Inflammatory macrophage treated with lipopolysaccharide for 1 hour (primary cell): ENCODE measurements around the gene CACNA1D.

Experiments used
- DNase-seq, 2 donors: peaks; one replicate each; pipeline ENCODE4 v3.0.0-alpha.2; 2020 to 2022

CACNA1D gene

DNA sequence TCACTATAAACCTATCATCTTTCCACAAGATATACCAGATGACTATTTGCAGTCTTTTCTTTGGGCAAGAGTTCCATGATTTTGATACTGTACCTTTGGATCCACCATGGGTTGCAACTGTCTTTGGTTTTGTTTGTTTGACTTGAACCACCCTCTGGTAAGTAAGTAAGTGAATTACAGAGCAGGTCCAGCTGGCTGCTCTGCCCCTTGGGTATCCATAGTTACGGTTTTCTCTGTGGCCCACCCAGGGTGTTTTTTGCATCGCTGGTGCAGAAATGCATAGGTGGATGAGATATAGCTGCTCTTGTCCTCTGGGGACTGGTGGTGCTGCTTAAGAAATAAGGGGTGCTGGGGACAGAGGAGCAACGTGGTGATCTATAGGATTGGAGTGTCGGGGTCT is 318.0 kb downstream of the CACNA1D start:
- DNase-seq, result no peak

DNA sequence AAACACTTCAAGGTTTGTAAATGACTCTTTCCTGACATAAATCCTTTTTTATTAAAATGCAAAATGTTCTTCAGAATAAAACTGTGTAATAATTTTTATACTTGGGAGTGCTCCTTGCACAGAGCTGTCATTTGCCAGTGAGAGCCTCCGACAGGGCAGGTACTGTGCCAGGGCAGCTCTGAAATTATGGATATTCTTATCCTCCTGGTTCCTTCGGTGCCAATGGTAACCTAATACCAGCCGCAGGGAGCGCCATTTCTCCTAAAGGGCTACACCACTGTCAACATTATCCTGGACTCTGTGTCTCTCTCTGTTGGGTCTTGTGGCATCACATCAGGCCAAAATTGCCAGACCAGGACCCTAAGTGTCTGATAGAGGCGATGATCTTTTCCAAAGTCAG is 318.8 kb downstream of the CACNA1D start:
- DNase-seq, result no peak

DNA sequence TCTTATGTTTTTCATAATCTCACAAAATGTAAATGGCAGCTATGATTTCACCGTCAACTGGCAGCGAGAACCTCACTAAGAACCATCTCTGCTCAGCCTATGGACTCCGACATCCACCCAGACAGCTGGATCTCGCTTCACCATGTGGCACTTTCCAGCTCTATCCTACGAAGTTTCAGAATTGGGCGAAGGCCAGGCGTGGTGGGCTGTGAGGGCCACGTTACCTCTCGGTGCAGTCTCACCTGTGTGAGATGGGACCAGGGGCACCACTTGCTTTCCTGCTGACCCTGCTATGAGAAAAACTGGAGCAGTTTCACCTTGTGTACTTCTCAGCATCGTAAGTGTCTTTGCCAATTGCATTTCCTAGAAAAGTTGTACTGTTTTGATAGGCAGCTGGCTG is 319.5 kb downstream of the CACNA1D start:
- no peak for DNase-seq

DNA sequence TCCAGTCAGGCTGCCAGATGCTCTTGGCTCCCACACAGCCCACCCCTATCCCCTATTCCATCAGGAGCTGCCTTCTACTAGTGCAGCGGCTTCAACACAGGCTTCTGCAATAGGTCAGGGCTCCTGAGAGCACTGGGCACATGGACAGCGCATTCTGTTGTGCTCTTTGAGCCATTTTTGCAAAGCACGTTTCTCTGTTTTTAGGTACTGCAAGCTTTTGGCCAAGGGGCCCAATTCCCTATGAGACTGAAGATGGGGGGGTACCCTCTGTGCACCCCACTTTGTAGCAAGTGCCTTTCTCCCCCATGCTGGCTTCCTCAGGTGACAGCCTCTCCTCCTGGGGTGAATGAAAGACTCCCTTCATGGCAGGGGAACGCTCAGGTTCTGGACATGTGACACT is 320.7 kb downstream of the CACNA1D start:
- DNase-seq, result no peak

DNA sequence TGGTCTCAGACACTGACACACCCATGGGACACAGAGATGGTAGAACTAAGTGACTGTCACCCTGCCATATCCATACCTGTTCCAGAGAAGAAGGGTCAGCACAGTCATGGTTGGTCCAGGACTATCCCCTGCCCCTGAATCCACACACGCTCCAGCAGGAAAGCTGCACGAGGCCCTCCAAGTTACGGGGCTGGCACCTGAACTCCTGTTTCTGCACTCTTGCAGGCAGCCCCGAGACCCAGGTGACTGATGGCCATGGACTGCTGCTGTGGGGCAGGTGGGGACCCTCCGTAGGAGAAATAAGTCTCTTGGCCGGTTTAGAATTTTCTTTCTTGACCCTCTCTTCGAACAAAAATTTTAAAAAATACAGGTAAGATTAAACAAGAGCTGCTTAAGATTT is 321.2 kb downstream of the CACNA1D start:
- no peak for DNase-seq

DNA sequence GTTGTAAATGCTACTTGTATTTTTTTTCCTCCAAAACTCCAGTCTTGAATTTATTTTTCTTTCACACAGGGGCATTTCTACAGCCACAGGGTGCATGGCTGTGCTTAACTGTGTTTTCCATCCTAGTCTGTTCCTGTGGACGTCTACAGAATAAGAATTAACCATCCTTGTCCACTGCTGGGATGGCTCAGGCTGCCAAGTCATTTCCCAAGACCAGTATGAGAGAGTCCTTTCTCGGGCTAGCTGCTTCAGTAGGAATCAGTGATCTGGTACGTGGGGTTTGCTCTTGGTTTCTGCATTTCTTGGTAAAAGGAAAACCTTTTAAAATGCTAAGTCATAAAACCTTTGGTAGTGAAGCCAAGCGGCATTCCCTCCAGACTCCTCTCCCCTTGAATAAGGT is 322.0 kb downstream of the CACNA1D start:
- no peak for DNase-seq

DNA sequence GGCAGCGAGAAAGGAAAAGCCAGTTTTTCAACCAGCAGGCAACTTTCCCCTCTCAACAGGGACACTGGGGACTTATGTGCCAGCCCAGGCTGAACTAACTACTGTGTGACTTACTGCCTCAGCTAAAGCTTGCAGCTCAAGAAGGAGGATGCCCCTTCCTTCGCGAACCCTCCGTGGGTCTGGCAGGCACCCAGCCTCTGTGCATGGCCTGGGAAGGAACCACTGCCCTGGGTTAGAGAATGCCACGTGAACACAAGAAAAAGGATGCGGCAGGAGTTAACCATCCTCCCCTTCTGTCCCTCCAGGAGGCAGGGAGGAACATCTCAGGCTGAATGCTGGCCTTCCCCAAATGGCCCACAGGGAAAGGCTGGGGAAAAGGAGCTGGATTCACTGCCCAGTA is 322.8 kb downstream of the CACNA1D start:
- DNase-seq, result no peak

DNA sequence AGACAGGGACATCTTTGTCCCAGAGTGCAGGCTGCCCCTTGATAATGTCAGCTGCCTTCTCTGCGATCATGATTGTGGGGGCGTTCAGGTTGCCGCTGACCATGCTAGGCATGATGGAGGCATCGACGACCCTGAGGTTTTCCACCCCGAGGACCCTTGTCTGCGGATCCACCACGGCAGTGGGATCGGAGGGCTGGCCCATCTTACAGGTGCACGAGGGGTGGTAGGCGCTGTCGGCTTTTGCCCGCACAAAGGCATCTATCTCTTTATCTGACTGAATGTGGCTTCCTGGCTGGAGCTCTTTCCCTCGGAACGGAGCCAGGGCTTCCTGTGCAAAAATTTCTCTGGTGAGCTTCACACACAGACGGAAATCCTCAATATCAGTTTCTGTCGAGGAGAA is 323.4 kb downstream of the CACNA1D start:
- DNase-seq, result no peak

DNA sequence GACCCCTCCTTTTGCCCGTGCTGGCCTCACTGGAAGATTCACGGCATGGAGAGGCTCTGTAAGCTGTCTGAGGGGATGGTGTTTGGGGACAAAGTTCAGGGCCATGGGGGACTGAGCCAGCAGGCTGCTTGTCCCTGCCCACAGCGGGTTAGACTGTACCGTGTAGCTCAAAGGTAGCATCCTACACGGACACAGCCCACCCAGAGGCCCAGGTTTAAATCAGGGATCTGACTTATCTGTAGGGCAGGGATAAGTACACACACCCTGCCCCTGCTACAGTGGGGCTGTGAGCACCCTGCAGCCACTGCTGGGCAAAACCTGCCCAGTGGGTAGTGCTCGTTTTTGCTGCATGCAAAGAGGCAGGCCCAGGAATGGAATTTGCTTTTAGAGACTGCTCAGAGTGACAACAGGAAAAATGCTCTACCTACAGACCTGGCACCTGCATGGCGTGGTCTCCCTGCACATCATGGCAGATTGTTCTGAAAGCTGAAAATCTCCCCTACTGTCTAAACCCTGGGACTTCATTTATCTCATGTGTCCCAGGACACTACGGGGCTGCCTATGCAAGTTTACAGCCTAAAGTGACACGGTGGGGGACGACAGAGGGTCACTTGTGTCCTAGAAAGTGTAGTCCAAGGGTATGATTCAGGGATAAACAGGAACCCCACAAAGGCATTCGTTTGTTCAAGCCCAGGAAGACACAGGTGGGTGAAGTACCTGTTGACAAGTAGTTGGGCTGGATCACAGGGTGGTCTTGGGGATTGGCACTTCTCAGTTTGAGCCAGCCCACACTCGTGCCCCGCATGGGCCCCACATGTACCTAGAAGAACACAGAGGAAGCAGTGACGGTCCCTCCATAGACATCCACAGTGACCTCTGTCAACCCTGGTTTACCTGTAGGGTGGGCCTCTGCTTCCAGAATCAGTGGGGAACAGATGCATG is 324.1 kb downstream of the CACNA1D start:
- no peak for DNase-seq

DNA sequence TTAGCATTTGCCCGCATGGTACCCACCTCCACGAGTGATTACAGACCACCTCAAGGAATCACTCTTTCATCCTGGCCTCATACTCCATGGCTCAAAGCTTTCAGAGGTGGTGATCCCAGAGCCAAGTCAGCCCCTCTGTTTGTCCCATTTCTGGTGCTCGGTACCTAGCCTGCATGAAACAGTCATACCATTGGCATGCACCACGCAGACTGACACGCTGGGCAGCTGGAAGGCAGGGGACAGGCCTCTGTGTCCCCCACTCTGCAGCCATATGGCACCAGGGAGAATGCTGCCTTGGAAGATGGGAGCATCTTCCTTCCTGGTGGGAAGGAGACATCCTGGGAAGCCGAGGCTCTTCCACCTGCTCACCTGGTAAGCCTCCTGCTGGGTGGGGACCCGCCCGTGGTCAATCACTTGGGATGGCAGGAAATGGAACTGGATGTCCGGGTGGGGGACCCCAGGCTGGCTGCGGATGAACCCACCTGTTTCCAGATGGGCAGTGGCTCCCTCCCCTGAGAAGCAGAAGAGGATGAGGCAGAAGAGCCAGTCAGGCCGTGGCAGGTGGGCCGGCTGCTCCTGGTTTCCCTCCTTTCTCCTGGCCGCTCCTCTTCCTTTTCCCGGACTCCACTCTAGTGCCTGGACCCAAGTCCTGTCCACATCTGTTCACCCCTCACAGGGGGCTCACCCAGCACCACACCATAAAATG is 324.9 kb downstream of the CACNA1D start:
- no peak for DNase-seq

DNA sequence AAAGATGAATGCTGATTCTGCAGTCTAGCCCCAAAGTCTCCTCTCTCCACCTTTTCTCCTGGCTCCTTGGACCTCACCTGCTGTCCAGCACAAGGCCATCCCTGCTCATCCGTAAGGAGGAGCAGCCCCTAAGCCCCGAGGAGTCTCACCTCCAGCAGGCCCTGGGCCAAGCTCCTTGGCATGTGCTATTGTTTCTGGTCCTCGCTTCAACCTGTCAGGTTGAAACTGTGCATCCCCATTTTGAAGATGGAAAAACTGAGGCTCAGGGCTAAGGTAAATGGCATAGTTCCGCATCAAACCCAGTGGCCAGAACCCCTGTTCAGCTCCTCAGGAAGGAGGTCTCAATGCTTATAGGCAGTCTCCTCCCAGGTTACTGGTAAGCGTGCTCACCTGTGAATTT is 325.7 kb downstream of the CACNA1D start:
- no peak for DNase-seq

DNA sequence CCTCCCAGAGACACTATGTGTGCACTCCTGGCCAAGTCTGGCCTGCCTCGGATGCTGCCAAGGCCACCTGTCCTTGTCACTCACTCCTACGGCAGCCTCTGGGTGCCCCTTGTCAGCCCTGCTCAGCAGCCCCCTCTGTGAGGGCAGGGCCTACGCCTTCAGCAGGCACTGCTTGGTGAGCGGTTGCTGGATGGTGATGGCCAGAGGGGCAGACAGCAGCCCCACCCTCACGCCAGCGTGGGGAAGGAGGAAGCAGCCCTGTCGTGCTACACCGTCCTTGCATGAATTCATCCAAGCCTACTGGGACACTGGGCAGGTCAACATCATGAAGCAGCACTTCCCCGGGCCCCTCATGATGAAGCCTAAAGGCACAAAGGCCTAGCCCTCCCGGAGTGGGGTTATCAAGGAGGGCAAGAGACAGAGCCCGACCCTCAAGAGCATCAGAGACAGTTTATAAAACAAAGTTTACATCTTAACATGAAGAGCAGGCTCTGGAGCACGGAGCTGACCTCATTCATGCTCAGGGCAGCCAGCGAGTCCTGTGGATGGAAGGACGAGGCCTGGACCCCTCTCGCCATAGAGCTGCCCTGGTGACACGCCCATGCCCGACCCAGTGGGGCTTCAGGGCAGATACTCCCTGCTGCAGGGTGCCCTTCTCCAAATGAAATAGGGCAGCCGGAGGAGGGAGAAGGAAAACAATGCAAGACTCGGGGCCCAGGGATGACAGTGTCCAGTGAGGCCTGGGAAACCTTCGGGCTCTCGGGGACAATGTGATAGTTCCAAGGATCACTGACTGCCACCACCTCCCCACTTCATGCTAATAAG is 326.6 kb downstream of the CACNA1D start:
- no peak for DNase-seq

DNA sequence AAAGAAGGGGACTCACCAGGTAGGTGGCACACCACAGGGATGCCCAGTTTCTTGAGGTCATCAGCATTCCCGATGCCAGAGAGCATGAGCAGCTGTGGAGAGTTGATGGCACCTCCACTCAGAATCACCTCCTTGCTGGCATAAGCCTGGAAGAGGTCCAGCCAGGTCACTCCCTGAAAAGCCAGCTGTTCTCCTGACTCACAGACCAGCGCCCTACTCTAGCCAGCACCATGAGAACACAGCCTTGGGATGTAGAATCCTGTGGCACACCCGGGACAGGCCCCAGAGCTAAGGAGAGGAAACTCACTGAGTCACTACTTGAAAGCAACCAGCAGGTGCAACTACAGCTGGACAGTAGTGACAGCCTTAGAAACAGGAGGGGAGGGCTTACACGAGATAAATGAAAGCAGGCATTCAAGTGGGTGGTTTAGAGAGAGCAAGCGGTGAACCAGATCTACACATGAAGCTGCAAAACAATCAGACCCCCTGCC is 327.3 kb downstream of the CACNA1D start:
- no peak for DNase-seq

DNA sequence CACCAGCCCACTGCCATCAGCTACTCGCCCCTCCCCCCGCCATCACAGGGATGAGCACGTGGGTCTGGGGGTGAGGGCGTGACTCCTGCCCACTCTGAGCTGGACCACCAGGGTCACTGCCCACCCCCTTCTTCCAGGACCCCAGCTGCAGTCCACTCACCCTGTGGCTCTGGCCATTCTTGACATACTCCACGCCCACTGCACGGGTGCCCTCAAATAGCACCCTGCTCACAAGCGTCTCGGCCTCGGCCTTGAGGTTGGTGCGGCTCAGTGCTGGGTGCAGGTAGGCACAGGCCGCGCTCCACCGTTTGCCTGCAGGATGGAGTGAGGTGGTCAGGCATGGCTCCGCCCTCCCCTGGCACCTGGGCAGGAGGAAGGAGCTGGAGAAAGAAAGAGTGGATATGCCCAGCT is 327.9 kb downstream of the CACNA1D start:
- DNase-seq, result no peak

DNA sequence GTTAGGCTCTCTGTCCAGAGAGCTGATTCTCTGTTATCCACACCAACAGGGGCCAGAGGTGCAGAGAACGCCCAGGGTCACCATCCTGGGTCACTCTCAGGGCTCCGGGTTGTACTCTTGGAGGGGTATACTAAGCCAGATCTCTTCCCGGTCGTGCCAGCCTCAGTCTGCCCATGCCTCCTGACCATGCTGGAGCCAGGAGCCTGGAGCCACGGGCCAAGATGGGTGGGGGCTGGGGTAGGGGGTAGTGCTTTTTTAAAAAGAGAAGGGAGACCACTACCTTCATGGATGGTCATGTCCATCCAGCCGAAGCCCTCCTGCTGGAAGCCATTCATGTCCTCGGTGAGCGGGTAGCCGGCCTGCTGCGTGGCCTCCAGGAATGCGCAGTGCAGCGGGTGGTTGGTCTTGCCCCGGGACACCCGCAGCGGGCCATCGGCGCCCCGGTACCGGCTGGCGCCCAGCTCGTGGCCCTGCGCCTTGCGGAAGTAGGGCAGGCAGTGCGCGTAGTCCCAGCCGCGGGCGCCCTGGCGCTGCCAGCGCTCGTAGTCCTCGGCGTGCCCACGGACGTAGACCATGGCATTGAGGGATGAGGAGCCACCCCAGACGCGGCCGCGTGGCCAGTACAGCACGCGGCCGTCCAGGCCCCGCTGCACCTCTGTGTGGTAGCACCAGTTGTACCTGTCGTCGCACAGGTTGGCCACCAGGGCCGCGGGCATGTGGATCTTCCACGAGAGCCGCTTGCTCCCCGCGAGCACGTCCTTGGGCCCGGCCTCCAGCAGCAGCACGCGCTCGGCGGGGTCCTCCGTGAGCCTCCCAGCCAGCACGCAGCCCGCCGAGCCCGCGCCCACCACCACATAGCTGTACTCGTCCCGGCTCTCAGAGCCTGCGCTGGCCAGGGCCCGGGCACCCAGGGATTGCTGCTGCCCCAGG is 328.9 kb downstream of the CACNA1D start:
- DNase-seq, result no peak

DNA sequence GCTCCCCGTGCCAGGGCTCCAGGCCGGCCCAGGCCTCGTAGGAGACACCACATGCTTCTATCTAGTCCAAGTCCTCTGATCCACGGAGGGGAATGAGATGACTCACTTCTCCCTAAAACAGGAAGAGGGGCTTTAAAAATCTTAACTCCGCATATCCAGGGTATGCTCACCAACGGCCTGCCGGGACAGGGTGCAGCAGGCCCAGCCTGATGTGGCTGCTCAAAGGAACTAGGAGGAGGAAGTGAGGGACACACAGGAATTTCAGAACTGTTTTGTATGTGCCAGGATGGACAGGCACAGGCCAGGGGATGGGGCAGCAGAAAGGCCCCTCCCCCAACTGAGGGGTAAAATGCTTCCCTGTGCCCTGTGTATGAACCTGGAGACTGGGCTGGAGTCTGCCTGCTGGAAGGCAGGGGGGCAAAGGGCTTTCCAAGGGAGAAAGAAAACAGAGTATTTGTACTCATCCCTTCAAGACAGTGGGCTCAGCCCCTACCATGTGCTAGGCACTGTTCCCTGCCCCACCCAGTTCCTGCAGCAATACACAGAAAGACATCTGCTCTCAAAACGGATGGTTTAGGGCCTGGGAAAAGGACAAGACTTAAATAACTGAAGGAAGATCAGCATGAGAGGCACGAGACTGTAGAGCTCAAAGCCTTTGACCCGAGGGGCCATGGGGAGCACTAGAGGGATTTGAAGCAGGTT is 329.7 kb downstream of the CACNA1D start:
- no peak for DNase-seq

DNA sequence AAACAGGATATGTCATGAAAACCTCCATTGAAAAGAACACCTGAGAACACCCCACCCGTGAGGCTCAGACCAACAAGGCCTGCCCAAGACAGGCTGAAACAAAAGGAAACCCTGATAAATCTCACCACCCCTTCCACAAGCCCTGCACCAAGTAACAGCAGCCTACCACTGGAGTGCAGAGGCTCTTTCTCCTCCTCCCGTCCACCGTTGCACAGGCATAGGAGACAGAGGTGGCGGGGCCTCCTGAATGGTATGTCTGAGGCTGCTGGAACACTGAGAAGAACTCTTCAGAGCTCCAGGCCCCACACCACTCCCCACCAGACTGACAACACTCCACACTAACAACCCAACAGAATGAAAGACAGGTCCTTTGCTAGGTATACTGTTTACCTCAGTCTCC is 330.4 kb downstream of the CACNA1D start:
- no peak for DNase-seq

DNA sequence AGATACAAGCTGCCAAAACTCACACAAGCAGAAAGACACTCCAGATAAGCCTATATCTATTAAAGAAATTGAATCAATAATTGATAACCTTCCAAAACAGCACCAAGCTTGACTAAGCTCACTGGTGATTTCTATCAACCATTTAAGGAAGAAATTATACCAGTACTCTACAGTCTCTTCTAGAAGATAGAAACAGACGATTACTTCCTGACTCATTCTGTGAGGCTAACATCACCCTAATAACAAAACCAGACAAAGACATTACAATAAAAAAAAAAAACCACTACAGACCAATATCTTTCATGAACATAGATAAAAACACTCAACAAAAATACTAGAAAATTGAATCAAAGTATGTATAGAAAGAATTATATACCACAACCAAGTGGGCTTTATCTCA is 331.6 kb downstream of the CACNA1D start:
- no peak for DNase-seq

DNA sequence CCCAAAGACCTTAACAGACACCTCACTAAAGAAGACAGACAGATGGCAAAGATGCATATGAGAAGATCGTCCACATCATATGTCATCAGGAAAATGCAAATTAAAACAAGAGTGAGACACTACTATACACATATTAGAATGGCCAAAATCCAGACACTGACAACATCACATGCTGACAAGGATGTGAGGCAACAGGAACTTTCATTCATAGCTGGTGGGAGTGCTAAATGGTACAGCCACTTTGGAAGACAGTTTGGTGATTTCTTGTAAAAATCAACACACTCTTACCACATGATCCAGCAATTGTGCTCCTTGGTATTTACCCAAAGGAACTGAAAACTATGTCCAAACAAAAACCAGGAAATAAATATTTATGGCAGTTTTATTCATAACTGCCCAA is 334.2 kb downstream of the CACNA1D start:
- DNase-seq, result peak; percentile 62 to 78

DNA sequence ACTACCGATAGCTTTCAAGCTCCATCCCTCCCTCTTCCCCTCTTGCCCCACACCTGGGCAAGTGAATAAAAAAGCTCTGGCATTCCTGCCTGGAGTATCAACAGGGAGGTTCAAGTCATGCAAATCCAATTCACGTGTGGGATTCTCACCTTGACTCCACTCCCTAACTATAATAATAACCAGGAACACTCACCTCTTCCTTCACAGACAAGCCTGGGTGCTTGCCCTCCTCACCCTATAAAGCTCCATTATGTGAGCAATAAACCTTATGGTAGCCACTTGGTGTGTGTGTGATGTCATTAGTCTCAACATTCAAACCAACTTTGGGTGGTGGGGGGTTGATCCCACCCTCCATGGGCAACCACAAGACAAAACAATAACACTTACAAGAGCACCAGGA is 335.2 kb downstream of the CACNA1D start:
- no peak for DNase-seq

DNA sequence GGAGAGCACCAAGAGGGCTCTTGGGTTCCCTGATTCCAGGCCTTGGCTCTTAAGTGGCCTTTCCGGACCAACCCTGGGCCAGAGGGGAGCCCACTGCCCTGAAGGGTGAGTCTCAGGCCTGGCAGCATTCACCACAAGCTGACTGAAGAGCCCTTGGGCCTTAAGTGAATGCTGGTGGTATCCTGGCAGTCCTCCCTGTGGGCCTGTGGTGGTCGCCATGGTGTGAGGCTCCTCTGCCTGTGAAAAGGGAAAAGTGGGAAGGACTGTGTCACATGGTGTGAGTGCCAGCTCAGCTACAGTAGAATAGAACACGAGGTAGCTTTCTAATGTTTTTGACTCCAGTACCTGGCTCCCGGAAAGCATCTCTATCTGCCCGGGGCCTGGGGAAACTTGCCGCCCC is 336.5 kb downstream of the CACNA1D start:
- DNase-seq, result no peak
